GM21390 (cell line): ENCODE measurements around the gene ZNFX1.
"Not testable (repeated sequence)": the region's sequence is repeated elsewhere in the genome, so short reads cannot be mapped to it uniquely, and the experiment has no call there.

ENCODE experiments used
- ATAC-seq: cut with Tn5 transposase; IDR thresholded peaks from one replicate; pipeline ENCODE4 v1.9.1; 2021; ENCODE audit not compliant: unreplicated experiment

The ZNFX1 gene

GRCh38 chr20:49252556-49253350, 25.1 kb downstream of the ZNFX1 start:
- no peak for ATAC-seq

DNA sequence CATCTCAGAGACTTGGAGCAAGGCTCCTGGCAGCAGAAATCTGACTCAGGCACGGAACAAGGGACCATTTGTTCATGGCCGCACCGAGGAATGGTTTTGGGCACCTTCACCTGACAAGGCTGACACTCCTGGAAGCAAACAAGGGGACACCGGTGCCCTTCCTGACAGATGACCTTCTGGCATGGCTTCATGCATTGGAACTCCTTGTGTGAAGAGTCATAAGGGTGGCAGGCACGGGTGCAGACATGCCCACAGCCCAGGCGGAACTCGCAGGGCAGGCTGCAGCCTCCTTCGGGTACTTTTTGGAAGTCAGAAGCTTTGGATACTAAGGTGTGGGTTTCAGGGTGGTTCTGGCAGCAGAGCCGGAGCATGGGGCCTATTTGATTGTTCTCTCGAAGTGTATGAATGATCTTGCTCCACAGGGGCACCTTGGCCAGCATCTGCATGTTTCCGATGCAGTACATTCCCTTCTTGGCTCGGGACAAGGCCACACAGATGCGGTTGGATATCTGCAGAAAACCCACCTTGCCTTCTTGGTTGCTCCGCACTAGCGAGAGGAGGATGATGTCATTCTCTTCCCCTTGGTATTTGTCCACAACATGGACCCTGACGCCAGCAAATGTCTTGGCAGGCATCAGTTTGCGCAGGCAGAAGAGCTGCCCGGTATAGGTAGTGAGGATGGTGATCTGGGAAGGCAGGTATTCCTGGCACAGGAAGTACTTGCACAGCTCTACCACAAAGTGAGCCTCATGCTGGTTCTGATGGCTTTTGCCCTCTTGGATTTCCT, 28.8 kb downstream of the ZNFX1 start:
- no peak for ATAC-seq

DNA sequence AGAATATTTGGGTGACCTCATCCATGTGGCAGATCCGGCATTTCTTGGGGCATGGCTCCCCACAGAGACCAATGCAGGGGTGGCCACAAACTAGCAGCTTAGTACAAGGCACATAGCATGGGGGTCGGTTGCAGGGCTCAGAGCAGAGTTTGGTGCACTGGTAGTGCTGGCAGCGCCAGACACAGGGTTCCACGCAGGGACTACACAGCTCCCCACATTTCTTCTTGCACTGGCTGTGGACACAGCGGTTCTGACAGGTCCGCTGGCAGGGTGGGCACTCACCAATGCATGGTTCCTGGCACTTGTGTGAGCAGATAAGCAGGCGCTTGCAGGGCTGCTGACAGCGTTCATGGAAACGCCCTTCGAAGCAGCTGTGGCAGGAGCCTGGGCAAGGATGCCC, 29.6 kb downstream of the ZNFX1 start:
- ATAC-seq, result no peak

- no peak for ATAC-seq
These were observed 30.1 kb downstream of the ZNFX1 start for GRCh38 chr20:49247792-49248191.

DNA sequence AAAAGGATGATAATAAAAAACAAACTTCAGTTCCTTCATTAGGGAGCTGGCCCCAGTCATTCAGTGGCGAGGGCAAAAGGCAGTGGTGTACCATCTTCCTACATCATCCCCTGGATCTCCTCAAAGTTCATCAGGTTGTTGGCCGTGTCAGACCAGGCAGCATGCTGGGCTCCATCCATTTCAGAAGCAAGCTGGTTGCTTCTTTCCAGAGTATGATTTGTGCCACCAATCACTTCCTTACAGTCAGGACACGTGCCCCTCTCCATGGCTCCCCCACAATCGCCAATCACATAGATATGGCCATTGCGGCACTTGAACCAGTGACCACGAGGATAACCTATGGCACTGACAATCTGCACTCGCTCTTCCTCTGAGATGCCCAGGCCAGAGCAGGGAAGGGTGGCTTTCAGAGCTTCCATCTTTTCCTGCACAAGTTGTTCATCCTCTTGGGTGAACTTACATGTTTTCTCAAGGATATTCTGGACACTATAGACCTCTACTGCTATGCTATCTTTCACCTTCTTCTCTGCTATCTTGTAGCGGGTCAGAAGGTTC, 30.6 kb downstream of the ZNFX1 start:
- no peak for ATAC-seq

- ATAC-seq, result no peak
These were observed 31.7 kb downstream of the ZNFX1 start for GRCh38 chr20:49245921-49246740.

GRCh38 chr20:49237531-49237930, 40.3 kb downstream of the ZNFX1 start:
- no peak for ATAC-seq

GRCh38 chr20:49236301-49236700, 41.6 kb downstream of the ZNFX1 start:
- ATAC-seq, result no peak

- ATAC-seq, result no peak
These were observed 43.0 kb downstream of the ZNFX1 start for GRCh38 chr20:49234831-49235230.

GRCh38 chr20:49233226-49233625, 44.6 kb downstream of the ZNFX1 start:
- no peak for ATAC-seq

DNA sequence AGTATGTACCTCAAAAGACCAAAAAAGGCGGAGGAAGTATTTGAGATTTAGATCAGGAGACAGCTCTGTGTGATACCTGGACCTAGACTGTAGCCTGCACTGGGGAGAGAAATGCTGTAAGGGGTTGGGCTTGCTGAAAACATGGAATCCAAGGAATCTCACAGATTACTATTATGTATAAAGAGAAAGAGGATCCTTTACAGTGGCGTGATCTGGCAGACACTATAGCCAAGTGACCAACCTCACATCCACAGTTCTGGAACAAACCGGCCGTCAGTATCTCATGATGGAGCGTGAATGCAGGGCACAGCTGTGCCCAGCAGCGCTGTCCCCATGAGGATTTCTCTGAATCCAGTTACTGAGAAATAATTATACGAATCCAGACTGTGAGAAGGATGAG, 46.4 kb downstream of the ZNFX1 start:
- no peak for ATAC-seq

- ATAC-seq, result no peak
These were observed 47.2 kb downstream of the ZNFX1 start for GRCh38 chr20:49230561-49231133.

DNA sequence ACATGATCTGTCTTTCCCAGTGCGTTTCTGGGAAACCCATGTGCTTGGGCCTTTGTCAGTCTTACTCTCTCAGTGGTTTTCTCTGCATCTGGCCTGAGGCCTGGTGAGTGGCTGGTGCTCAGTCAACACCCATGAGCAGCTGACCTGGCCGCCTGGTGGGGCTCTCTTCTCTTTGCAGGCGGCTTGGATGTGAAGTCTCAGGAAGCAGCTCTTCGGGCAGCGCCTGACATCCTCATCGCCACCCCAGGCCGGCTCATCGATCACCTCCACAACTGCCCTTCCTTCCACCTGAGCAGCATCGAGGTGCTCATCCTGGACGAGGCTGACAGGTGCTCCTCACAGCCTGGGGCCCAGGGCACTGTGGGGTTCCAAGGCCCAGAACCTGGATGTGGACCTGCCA, 47.8 kb downstream of the ZNFX1 start:
- ATAC-seq, result no peak

GRCh38 chr20:49229381-49229780, 48.5 kb downstream of the ZNFX1 start:
- ATAC-seq, result no peak

- no peak for ATAC-seq
These were observed 49.2 kb downstream of the ZNFX1 start for GRCh38 chr20:49228676-49229075.

DNA sequence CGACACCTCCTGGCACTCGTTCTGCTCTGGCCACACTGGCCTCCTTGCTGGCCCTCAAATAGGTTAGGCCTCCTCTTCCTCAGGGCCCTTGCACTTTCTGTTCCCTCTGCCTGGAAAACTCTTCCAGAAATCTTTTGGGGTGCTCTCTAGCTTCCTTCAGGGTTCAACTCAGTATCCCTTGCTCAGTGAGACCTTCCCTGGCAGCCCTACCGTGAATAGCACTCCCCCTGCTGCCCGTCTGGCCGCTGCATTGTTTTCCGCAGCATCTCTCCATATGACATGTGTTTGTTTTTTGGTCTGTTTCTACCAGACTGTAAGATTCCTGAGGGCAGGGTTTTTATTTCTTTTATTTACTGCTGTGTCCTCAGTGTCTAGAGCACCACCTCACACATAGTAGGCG, 52.0 kb downstream of the ZNFX1 start:
- no peak for ATAC-seq

GRCh38 chr20:49219924-49220831, 57.7 kb downstream of the ZNFX1 start:
- ATAC-seq, result no peak

DNA sequence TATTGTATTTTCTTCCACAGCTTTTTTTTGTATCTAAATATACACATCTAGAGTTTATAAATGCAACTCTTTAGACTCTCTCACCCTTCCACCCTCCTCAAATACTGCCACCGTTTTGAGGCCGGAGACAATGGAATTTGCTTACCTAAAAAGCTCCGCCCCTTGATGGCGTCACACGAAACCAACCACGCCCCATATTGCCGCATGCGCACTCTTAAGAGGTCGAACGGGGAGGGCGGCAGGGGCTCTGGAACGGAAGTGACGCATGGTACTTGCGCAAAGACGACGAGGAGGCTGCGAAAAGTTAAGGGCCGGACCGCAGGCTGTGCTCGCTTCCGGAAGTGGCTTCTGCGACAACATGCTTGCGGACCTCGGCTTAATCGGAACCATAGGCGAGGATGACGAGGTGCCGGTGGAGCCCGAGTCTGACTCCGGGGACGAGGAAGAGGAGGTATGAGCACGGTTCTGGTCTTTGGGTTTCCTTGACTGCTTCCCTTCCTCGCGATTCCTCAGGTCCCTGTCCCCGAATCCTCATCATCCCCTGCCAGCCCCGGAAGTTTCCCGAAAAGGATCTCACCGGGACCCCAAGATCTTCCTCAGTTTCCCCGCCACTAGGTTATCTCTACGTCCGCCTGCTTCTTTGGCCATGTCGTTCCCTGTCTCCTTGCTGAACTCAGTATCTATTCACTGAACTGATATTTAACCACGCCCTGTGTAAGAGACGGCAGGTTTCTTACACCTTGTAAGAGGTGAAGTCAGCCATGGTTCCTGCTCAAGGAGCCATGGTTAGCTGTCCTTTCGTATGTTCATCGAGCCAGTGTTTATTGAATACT, 58.5 kb downstream of the ZNFX1 start, which contains the start of gene DDX27:
TSS of gene DDX27 (plus strand) at position 326 of the 833 bp plus-strand sequence. CDS start at position 359, 33 bp downstream.
- peak; percentile 93 for ATAC-seq

DNA sequence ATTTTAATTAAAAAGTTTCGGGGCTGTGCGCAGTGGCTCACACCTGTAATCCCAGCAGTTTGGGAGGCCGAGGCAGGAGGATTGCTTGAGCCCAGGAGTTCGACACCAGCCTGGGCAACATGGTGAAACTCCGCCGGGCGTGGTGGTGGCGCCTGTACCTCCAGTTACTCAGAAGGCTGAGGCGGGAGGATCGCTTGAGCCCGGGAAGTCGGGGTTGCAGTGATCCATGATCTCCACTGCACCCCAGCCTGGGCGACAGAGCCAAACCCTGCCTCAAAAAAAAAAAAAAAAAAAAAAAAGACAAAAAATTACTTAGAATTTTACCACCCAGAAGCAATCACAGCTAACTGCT, 59.1 kb downstream of the ZNFX1 start:
- not testable (repeated sequence) for ATAC-seq
